ELR (cell line): ENCODE data around the gene LILRB4.
"Not testable (repeated sequence)": the region's sequence is repeated elsewhere in the genome, so short reads cannot be mapped to it uniquely, and the experiment has no call there.

Experiments
- DNase-seq: peaks from one replicate; pipeline ENCODE4 v3.0.0-alpha.2; 2015; ENCODE audit warnings: low read depth

The LILRB4 gene

GRCh38 chr19:54662730-54663129, at the start of gene LILRB4:
Gene LILRB4 (plus strand): TSS chr19:54662985. CDS start chr19:54663034, 49 bp downstream.
- no peak for DNase-seq

GRCh38 chr19:54614726-54615125, 48.1 kb upstream of the LILRB4 start:
- no peak for DNase-seq

- no peak for DNase-seq
Measured at GRCh38 chr19:54616057-54616456, 46.7 kb upstream of the LILRB4 start.

- DNase-seq = no peak
Measured at GRCh38 chr19:54616821-54617560, 45.8 kb upstream of the LILRB4 start.

- no peak for DNase-seq
Measured at GRCh38 chr19:54620464-54620863, 42.3 kb upstream of the LILRB4 start.

- no peak for DNase-seq
Measured at GRCh38 chr19:54622431-54622830, 40.4 kb upstream of the LILRB4 start.

- DNase-seq = not testable (repeated sequence)
Measured at GRCh38 chr19:54624234-54624633, 38.6 kb upstream of the LILRB4 start.

GRCh38 chr19:54624934-54625730, 37.7 kb upstream of the LILRB4 start:
- DNase-seq = not testable (repeated sequence)

- DNase-seq = no peak
Measured at GRCh38 chr19:54626757-54627156, 36.0 kb upstream of the LILRB4 start.

- not testable (repeated sequence) for DNase-seq
Measured at GRCh38 chr19:54627912-54628311, 34.9 kb upstream of the LILRB4 start.

- not testable (repeated sequence) for DNase-seq
Measured at GRCh38 chr19:54630262-54630661, 32.5 kb upstream of the LILRB4 start, which contains the start of gene LILRB1. Gene LILRB1 (plus strand): TSS chr19:54630484. CDS start chr19:54631074, 590 bp downstream.

GRCh38 chr19:54630782-54631181, 32.0 kb upstream of the LILRB4 start:
- no peak for DNase-seq

- not testable (repeated sequence) for DNase-seq
Measured at GRCh38 chr19:54631489-54632337, 31.1 kb upstream of the LILRB4 start.

- DNase-seq = not testable (repeated sequence)
Measured at GRCh38 chr19:54632517-54632916, 30.3 kb upstream of the LILRB4 start.

- DNase-seq = no peak
Measured at GRCh38 chr19:54633401-54633800, 29.4 kb upstream of the LILRB4 start.

- not testable (repeated sequence) for DNase-seq
Measured at GRCh38 chr19:54636081-54636480, 26.7 kb upstream of the LILRB4 start.

GRCh38 chr19:54638683-54639082, 24.1 kb upstream of the LILRB4 start:
- no peak for DNase-seq

- DNase-seq = not testable (repeated sequence)
Measured at GRCh38 chr19:54642953-54643352, 19.8 kb upstream of the LILRB4 start.

GRCh38 chr19:54643583-54643982, 19.2 kb upstream of the LILRB4 start:
- DNase-seq = not testable (repeated sequence)

GRCh38 chr19:54644056-54644455, 18.7 kb upstream of the LILRB4 start:
- DNase-seq = no peak

GRCh38 chr19:54646331-54646841, 16.4 kb upstream of the LILRB4 start:
- no peak for DNase-seq

- DNase-seq = no peak
Measured at GRCh38 chr19:54648129-54648528, 14.7 kb upstream of the LILRB4 start.
